ENCODE results near the gene ERVH48-1.
"Not testable (repeated sequence)": the region's sequence is repeated elsewhere in the genome, so short reads cannot be mapped to it uniquely, and the experiment has no call there.

ERVH48-1 gene

DNA sequence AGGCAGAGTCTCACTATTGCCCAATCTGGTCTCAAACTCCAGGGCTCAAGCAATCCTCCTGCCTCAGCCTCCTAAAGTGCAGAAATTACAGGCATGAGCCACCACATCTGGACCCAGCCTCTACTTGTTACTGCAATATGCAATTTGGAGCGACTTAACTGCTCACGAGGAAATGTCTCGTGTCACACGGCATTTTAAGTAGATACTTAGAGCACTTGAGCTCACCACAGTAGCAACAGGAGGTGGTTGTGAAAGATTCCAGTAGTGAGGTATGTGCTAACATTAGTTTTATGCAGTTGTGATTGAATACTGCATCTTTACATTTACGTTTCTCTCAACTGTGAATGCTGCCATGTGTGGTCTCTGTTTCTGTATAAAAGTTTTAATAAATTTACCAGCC is 38.1 kb downstream of the ERVH48-1 start:
- Histone ChIP-seq H3K27ac (ENCODE audit: low read length) (no peak overlapping the region), H3K9ac (ENCODE audit: low read length) (no peak overlapping the region), H3K27me3 (ENCODE audit: control insufficient read depth, insufficient read depth, low read length) (no peaks in the 10 kb centered on the region), H3K4me3 (ENCODE audit: low read length) (no peak overlapping the region), H3K36me3 (ENCODE audit: control insufficient read depth, low read depth, low read length) (no peaks in the 10 kb centered on the region), H3K4me1 (ENCODE audit: control insufficient read depth, low read depth, low read length) (no peaks in the 10 kb centered on the region), H3K9me3 (ENCODE audit: control insufficient read depth, low read depth, low read length) (no peaks in the 10 kb centered on the region)

- H3K4me3 ChIP-seq (ENCODE audit: low read length) = no peak overlapping the region
- no peaks in the 10 kb centered on the region for H3K9me3 ChIP-seq (ENCODE audit: control insufficient read depth, low read depth, low read length)
- no peaks in the 10 kb centered on the region for H3K27me3 ChIP-seq (ENCODE audit: control insufficient read depth, insufficient read depth, low read length)
- H3K27ac ChIP-seq (ENCODE audit: low read length) = no peak overlapping the region
- H3K4me1 ChIP-seq (ENCODE audit: control insufficient read depth, low read depth, low read length) = no peaks in the 10 kb centered on the region
- H3K36me3 ChIP-seq (ENCODE audit: control insufficient read depth, low read depth, low read length) = no peaks in the 10 kb centered on the region
- H3K9ac ChIP-seq (ENCODE audit: low read length) = no peak overlapping the region
Measured at GRCh38 chr21:42883921-42884320, 41.5 kb downstream of the ERVH48-1 start.

DNA sequence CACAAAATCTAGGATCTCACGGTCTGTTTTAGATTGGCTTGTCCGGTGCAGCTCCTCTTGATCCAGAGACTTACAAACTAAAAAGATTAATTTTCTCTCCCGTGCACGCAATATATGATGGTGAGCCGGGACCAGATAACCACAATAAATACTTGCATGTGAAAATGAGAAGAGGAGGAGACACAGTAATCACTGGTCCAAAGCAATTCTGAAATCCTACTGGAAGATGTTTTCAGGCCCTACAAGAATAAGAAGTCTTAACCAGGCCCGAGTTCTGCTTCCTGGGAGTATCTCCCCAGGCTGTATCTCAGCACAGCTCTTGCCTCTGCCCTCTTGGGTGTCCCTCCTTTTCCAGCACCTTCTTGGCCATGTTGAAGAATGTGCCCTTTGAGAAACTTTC is 45.1 kb downstream of the ERVH48-1 start:
- Histone ChIP-seq H3K27ac (ENCODE audit: low read length) (no peak overlapping the region), H3K4me3 (ENCODE audit: low read length) (peak overlapping the region; percentile 92), H3K36me3 (ENCODE audit: control insufficient read depth, low read depth, low read length) (peaks cover 5% of the 10 kb centered on the region), H3K27me3 (ENCODE audit: control insufficient read depth, insufficient read depth, low read length) (no peaks in the 10 kb centered on the region), H3K9me3 (ENCODE audit: control insufficient read depth, low read depth, low read length) (no peaks in the 10 kb centered on the region), H3K4me1 (ENCODE audit: control insufficient read depth, low read depth, low read length) (peaks cover 5% of the 10 kb centered on the region), H3K9ac (ENCODE audit: low read length) (peak overlapping the region; percentile 94)

- H3K4me3 ChIP-seq (ENCODE audit: low read length) = peak within 1 kb of the TSS; percentile 92
- peak within 1 kb of the TSS; percentile 94 for H3K9ac ChIP-seq (ENCODE audit: low read length)
- H3K4me1 ChIP-seq (ENCODE audit: control insufficient read depth, low read depth, low read length) = peaks cover 5% of the 10 kb centered on the region
- peaks cover 7% of the 10 kb centered on the region for H3K36me3 ChIP-seq (ENCODE audit: control insufficient read depth, low read depth, low read length)
- H3K9me3 ChIP-seq (ENCODE audit: control insufficient read depth, low read depth, low read length) = no peaks in the 10 kb centered on the region
- no peaks in the 10 kb centered on the region for H3K27me3 ChIP-seq (ENCODE audit: control insufficient read depth, insufficient read depth, low read length)
- H3K27ac ChIP-seq (ENCODE audit: low read length) = peak within 1 kb of the TSS; percentile 36
Measured at GRCh38 chr21:42878993-42879787, 46.2 kb downstream of the ERVH48-1 start, which contains the start of gene WDR4. TSS of gene WDR4 (minus strand) at chr21:42879539. CDS start at chr21:42879495, 44 bp downstream.

GRCh38 chr21:42878678-42878992 is 46.8 kb downstream of the ERVH48-1 start:
- H3K4me3 ChIP-seq (ENCODE audit: low read length) = peak overlapping the region; percentile 92
- H3K27ac ChIP-seq (ENCODE audit: low read length) = no peak overlapping the region
- no peaks in the 10 kb centered on the region for H3K27me3 ChIP-seq (ENCODE audit: control insufficient read depth, insufficient read depth, low read length)
- no peaks in the 10 kb centered on the region for H3K9me3 ChIP-seq (ENCODE audit: control insufficient read depth, low read depth, low read length)
- peaks cover 5% of the 10 kb centered on the region for H3K4me1 ChIP-seq (ENCODE audit: control insufficient read depth, low read depth, low read length)
- peak overlapping the region; percentile 94 for H3K9ac ChIP-seq (ENCODE audit: low read length)
- H3K36me3 ChIP-seq (ENCODE audit: control insufficient read depth, low read depth, low read length) = peaks cover 10% of the 10 kb centered on the region

DNA sequence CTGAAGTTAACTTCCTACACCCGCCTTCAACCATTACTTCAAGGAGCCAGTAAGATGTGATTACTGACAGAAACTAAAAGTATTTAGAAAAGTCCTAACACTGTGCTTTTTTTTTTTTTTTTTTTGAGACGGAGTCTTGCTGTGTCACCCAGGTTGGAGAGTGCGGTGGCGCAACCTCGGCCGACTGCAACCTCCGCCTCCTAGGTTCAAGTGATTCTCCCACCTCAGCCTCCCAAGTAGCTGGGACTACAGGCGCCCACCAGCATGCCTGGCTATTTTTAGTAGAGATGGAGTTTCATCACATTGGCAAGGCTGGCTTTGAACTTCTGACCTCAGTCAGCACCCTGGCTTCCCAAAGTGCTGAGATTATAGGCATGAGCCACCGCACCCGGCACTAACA is 49.6 kb downstream of the ERVH48-1 start:
- H3K4me3 ChIP-seq (ENCODE audit: low read length); H3K9me3 ChIP-seq (ENCODE audit: control insufficient read depth, low read depth, low read length); H3K4me1 ChIP-seq (ENCODE audit: control insufficient read depth, low read depth, low read length); H3K27ac ChIP-seq (ENCODE audit: low read length); H3K27me3 ChIP-seq (ENCODE audit: control insufficient read depth, insufficient read depth, low read length); H3K9ac ChIP-seq (ENCODE audit: low read length): not testable (repeated sequence)
- H3K36me3 ChIP-seq (ENCODE audit: control insufficient read depth, low read depth, low read length) = peaks cover 37% of the 10 kb centered on the region

- Histone ChIP-seq H3K4me1 (ENCODE audit: control insufficient read depth, low read depth, low read length) (peaks cover 2% of the 10 kb centered on the region), H3K27me3 (ENCODE audit: control insufficient read depth, insufficient read depth, low read length) (no peaks in the 10 kb centered on the region), H3K27ac (ENCODE audit: low read length) (no peak overlapping the region), H3K4me3 (ENCODE audit: low read length) (no peak overlapping the region), H3K9ac (ENCODE audit: low read length) (no peak overlapping the region), H3K36me3 (ENCODE audit: control insufficient read depth, low read depth, low read length) (peaks cover 61% of the 10 kb centered on the region), H3K9me3 (ENCODE audit: control insufficient read depth, low read depth, low read length) (no peaks in the 10 kb centered on the region)
Measured at GRCh38 chr21:42873096-42873495, 52.3 kb downstream of the ERVH48-1 start.

- Histone ChIP-seq H3K4me1 (ENCODE audit: control insufficient read depth, low read depth, low read length) (no peaks in the 10 kb centered on the region), H3K36me3 (ENCODE audit: control insufficient read depth, low read depth, low read length) (peaks cover 69% of the 10 kb centered on the region)
Measured at GRCh38 chr21:42868196-42868595, 57.2 kb downstream of the ERVH48-1 start.

More at GRCh38 chr21:42868196-42868595, 57.2 kb downstream of the ERVH48-1 start:
- H3K27ac ChIP-seq (ENCODE audit: low read length) = no peak overlapping the region
- no peak overlapping the region for H3K4me3 ChIP-seq (ENCODE audit: low read length)
- no peaks in the 10 kb centered on the region for H3K27me3 ChIP-seq (ENCODE audit: control insufficient read depth, insufficient read depth, low read length)
- H3K9me3 ChIP-seq (ENCODE audit: control insufficient read depth, low read depth, low read length) = no peaks in the 10 kb centered on the region
- no peak overlapping the region for H3K9ac ChIP-seq (ENCODE audit: low read length)
